K562 (cell line): ENCODE data around the gene TLE4. TPM values are rescaled to one million over a fixed set of nuclear protein-coding genes. Genes with fewer than 3 reads are reported as not detected.

ENCODE experiments used
- ATAC-seq: fragments of 200-7000 bp; cut with Tn5 transposase; 3 replicates; pipeline ENCODE4 v1.9.1; 2020; ENCODE audit warnings: moderate library complexity
- BruUV-seq: library from RNA; stranded (reverse); fragments of 400-500 nt; replicated peaks from 2 replicates; lab custom pipeline; 2021; lab: Mats Ljungman, UMichigan
- CTCF ChIA-PET: fragments of 300-600 bp; formaldehyde crosslinking; extraction: SDS; loops from one replicate; lab custom pipeline; 2021; ENCODE audit warnings: low intra/inter-chr PET ratio; lab: Yijun Ruan, JAX
- POLR2A ChIA-PET: fragments of 300-600, 350-650 bp; sonication (Branson Sonifier 250); formaldehyde crosslinking; extraction: SDS; loops from one replicate; lab custom pipeline; 2021; ENCODE audit warnings: antibody characterized with exemption, inconsistent platforms; lab: Yijun Ruan, JAX
- DNase-seq, 4 experiments: peaks; one replicate each; pipeline versions ENCODE4 v3.0.0 to v3.0.0-alpha.2; 2011 to 2018; ENCODE audit warnings: low spot score in 3 of 4, mixed read lengths in 3 of 4; ENCODE audit errors: extremely low read depth in 1 of 4
- FAIRE-seq: peaks from 2 replicates; lab custom pipeline; 2011; peaks lifted over from hg19 to GRCh38; lab: Jason Lieb, UNC
- H2AFZ ChIP-seq: 2 replicates; pipeline ENCODE4 v1.6.0; 2011; ENCODE audit warnings: low read depth, low read length, control low read depth, inconsistent platforms
- H3K27ac ChIP-seq: fragments of 200-600 bp; 3 replicates; pipeline ENCODE4 v1.8.0; 2011; ENCODE audit warnings: low read depth, mild to moderate bottlenecking, control low read depth, inconsistent platforms, low read length, moderate library complexity, mixed read lengths; ENCODE audit errors: extremely low read depth
- H3K27me3 ChIP-seq, 2 experiments: fragments of 300-600 bp in 1 of 2; 2 replicates in 1 of 2; 3 replicates in 1 of 2; pipeline versions ENCODE4 v1.6.0 to v1.8.0; 2011; ENCODE audit warnings: inconsistent platforms in 2 of 2, low read length in 2 of 2, mild to moderate bottlenecking in 1 of 2, mixed read lengths in 1 of 2, moderate library complexity in 1 of 2; ENCODE audit not compliant: control insufficient read depth in 2 of 2, insufficient read depth in 2 of 2
- H3K36me3 ChIP-seq: fragments of 300-600 bp; 3 replicates; pipeline ENCODE4 v1.8.0; 2011; ENCODE audit warnings: mild to moderate bottlenecking, low read length, inconsistent platforms; ENCODE audit not compliant: control insufficient read depth, insufficient read depth
- H3K4me1 ChIP-seq, 2 experiments: fragments of 200-600 bp in 1 of 2; replicated peaks in 1 of 2; 2 replicates in 1 of 2; 3 replicates in 1 of 2; pipeline versions ENCODE4 v1.5.1 to v1.8.0; 2011; ENCODE audit warnings: inconsistent platforms in 2 of 2, low read length in 2 of 2, mild to moderate bottlenecking in 1 of 2, mixed read lengths in 1 of 2, moderate library complexity in 1 of 2; ENCODE audit not compliant: control insufficient read depth in 2 of 2, insufficient read depth in 2 of 2
- H3K4me2 ChIP-seq: 2 replicates; pipeline ENCODE4 v1.6.1; 2011; ENCODE audit warnings: low read length, control low read depth, inconsistent platforms, mixed read lengths; ENCODE audit not compliant: insufficient read depth
- H3K4me3 ChIP-seq: fragments of 200-600 bp; sonication (generic), shearing (Covaris generic); 2 replicates; pipeline ENCODE4 v1.5.1; 2016; ENCODE audit warnings: control low read depth, inconsistent platforms
- H3K79me2 ChIP-seq: fragments of 200-600 bp; 3 replicates; pipeline ENCODE4 v1.8.0; 2011; ENCODE audit warnings: low read length, inconsistent platforms; ENCODE audit not compliant: control insufficient read depth, insufficient read depth
- H3K9ac ChIP-seq, 2 experiments: 2 replicates each; pipeline versions ENCODE4 v1.6.0 to v1.6.1; 2011; ENCODE audit warnings: low read depth in 2 of 2, low read length in 2 of 2, control low read depth in 1 of 2, inconsistent platforms in 1 of 2, mild to moderate bottlenecking in 1 of 2, mixed read lengths in 1 of 2; ENCODE audit not compliant: insufficient read depth in 1 of 2
- H3K9me1 ChIP-seq: one replicate; pipeline ENCODE4 v1.6.0; 2011; ENCODE audit warnings: inconsistent platforms, mild to moderate bottlenecking, low read length, moderate library complexity; ENCODE audit not compliant: control insufficient read depth, insufficient read depth
- H3K9me3 ChIP-seq: replicated peaks from 2 replicates; pipeline ENCODE4 v1.5.1; 2011; ENCODE audit warnings: low read depth, low read length, inconsistent platforms; ENCODE audit not compliant: control insufficient read depth, insufficient read depth
- H4K20me1 ChIP-seq: replicated peaks from 2 replicates; pipeline ENCODE4 v1.6.1; 2011; ENCODE audit warnings: low read length, inconsistent platforms, mixed read lengths; ENCODE audit not compliant: control insufficient read depth, insufficient read depth
- CHD2 ChIP-seq: IDR thresholded peaks from 2 replicates; pipeline ENCODE4 v1.6.1; 2011; ENCODE audit warnings: low read depth, low read length
- GATAD2B ChIP-seq: fragments of 450-650 bp; IDR thresholded peaks from 2 replicates; pipeline ENCODE4 v1.6.1; 2017; ENCODE audit warnings: mild to moderate bottlenecking, borderline replicate concordance
- HMG20A ChIP-seq: fragments of 450-650 bp; formaldehyde crosslinking; conservative IDR thresholded peaks from 2 replicates; pipeline ENCODE4 v1.4.0; 2020; ENCODE audit warnings: mild to moderate bottlenecking, mixed read lengths
- MED1 ChIP-seq: sonication (generic); formaldehyde crosslinking; IDR thresholded peaks from 2 replicates; pipeline ENCODE4 v1.8.1; 2023; ENCODE audit warnings: missing genetic modification reagents, borderline replicate concordance
- PHF21A ChIP-seq: fragments of 450-650 bp; IDR thresholded peaks from 2 replicates; pipeline ENCODE4 v1.6.1; 2017; ENCODE audit warnings: low read depth, borderline replicate concordance
- RUNX1 ChIP-seq: sonication (generic); IDR thresholded peaks from 2 replicates; pipeline ENCODE4 v1.6.1; 2016; ENCODE audit warnings: antibody characterized with exemption, low read depth
- SREBF1 ChIP-seq: fragments of 150-350 bp; IDR thresholded peaks from 2 replicates; pipeline ENCODE4 v1.6.1; 2014; ENCODE audit warnings: antibody characterized with exemption, low read depth, low read length, borderline replicate concordance
- SREBF2 ChIP-seq: sonication (generic); formaldehyde crosslinking; IDR thresholded peaks from 2 replicates; pipeline ENCODE4 v1.4.0; 2020; ENCODE audit warnings: mild to moderate bottlenecking, missing genetic modification reagents
- YY1 ChIP-seq, 3 experiments: IDR thresholded peaks; 2 replicates each; pipeline ENCODE4 v1.6.1; 2011; ENCODE audit warnings: low read length in 2 of 3, mild to moderate bottlenecking in 2 of 3, moderate library complexity in 2 of 3, borderline replicate concordance in 1 of 3, control low read depth in 1 of 3, low read depth in 1 of 3; ENCODE audit not compliant: insufficient read depth in 3 of 3, insufficient replicate concordance in 2 of 3, control insufficient read depth in 1 of 3, insufficient read length in 1 of 3; ENCODE audit errors: extremely low read depth in 1 of 3
- ZNF146 ChIP-seq: IDR thresholded peaks from one replicate; pipeline ENCODE4 v1.6.1; 2018; ENCODE audit warnings: missing compliant biosample characterization; ENCODE audit not compliant: unreplicated experiment
- ZNF695 ChIP-seq: fragments of 450-650 bp; formaldehyde crosslinking; IDR thresholded peaks from 2 replicates; pipeline ENCODE4 v1.4.0; 2020; ENCODE audit warnings: mild to moderate bottlenecking, moderate library complexity
- ZNF75A ChIP-seq: fragments of 450-650 bp; formaldehyde crosslinking; IDR thresholded peaks from 2 replicates; pipeline ENCODE4 v1.4.0; 2020; ENCODE audit warnings: mild to moderate bottlenecking
- WGBS: fragments of 100-300 bp; shearing (Covaris generic); methylation state at CpG from one replicate; pipeline ENCODE4 v1.1.6; 2016; ENCODE audit warnings: low coverage, mixed read lengths; ENCODE audit not compliant: insufficient coverage; ENCODE audit errors: missing lambda C conversion rate; 5-methylcytosine and 5-hydroxymethylcytosine counted together
- in situ Hi-C: fragments of 300-500 bp; cut with MboI; formaldehyde crosslinking; loops from 4 replicates; pipeline ENCODE4 v1.15.0; 2018; ENCODE audit warnings: inconsistent platforms, mixed read lengths
- intact Hi-C: fragments of 100-400 bp; cut with micrococcal nuclease; formaldehyde crosslinking; loops from 2 replicates; pipeline ENCODE4 v1.14.2; 2022
- polyA plus RNA-seq, 8 experiments: library from polyadenylated mRNA; depleted of rRNA in 4 of 8; stranded (reverse) in 5 of 8; unstranded in 3 of 8; fragments of >200 nt; fragmentation: Nextera tagmentation in 2 of 8; fragmentation: Illumina TruSeq in 1 of 8; extraction: Ambion mirVana in 2 of 8; extraction: Trizol in 1 of 8; gene quantifications; 2 replicates each; pipeline versions ENCODE4 v1.2.1 to v1.2.3, GENCODE V29; 2011 to 2014; ENCODE audit warnings: inconsistent platforms in 1 of 8, missing spikeins in 1 of 8
- total RNA-seq, 7 experiments: library from RNA; depleted of rRNA in 6 of 7; stranded (reverse); fragments of >200 nt in 6 of 7; fragmentation: Illumina TruSeq in 2 of 7; extraction: Trizol in 2 of 7; gene quantifications; 2 replicates each; pipeline versions ENCODE4 v1.2.1 to v1.2.3, GENCODE V29; 2011 to 2021; ENCODE audit warnings: low replicate concordance in 1 of 7
- TF ChIP-seq, protein P1 (sequence below): fragments of 450-650 bp; IDR thresholded peaks from 2 replicates; pipeline ENCODE4 v1.6.1; 2016; ENCODE audit warnings: mild to moderate bottlenecking
- TF ChIP-seq, protein P2 (sequence below): fragments of 450-650 bp; formaldehyde crosslinking; conservative IDR thresholded peaks from 2 replicates; pipeline ENCODE4 v1.4.0; 2022; ENCODE audit warnings: mild to moderate bottlenecking, missing genetic modification characterization
- TF ChIP-seq, protein P3 (sequence below): IDR thresholded peaks from 3 replicates; pipeline ENCODE4 v1.6.1; 2011; ENCODE audit warnings: borderline replicate concordance, mild to moderate bottlenecking, moderate library complexity; ENCODE audit not compliant: insufficient read length; ENCODE audit errors: extremely low read depth

TLE4 gene
- total and polyA plus RNA-seq, 9 of the 15 experiments (the other 6 are each of a cell fraction or from before 2014, with no cell fraction given) = 1.1 to 8.8 (median 5.7) TPM

DNA sequence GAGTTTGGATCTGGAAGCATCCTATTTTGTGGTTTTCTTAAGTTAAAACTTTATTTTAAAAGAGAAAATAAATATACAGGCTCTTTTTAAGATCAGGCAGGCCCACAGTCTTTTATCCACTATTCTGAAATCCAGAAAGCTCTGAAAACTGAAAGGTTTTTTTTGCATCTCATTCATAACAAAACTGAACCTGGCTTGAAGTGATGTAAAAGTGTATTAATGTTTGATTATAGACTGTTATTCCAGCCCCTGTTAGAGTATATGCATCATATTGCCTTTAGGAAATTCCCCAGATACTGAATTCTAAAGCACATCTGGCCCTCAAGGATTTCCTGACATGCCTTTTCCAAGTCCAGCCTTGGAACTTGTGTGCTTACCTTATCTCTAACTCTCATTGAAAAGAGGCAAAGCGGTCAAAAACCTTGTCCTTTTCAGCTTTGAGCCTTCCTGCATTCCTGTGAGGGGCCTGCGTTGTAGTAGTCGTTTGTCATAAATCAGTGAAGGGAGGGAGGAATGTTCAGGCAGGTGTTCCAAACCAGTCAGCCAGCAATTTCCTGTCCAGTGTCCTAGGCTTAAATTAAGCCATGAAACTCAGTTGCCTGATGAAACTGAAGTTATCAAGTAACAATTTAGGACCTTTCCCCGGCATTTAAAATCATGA is 110.4 kb downstream of the TLE4 start:
- 4% methylated on average over 2 of the region's 4 CpGs for WGBS
- Histone ChIP-seq H3K9ac (no peak overlapping the region), H3K27me3 (no peaks in the 10 kb centered on the region), H2AFZ (no peak overlapping the region), H3K4me2 (no peak overlapping the region), H3K9me1 (no peaks in the 10 kb centered on the region), H3K9me3 (no peaks in the 10 kb centered on the region), H3K4me3 (no peak overlapping the region), H3K4me1 (no peaks in the 10 kb centered on the region), H4K20me1 (no peaks in the 10 kb centered on the region), H3K79me2 (no peaks in the 10 kb centered on the region), H3K27ac (no peak overlapping the region), H3K36me3 (no peaks in the 10 kb centered on the region)
- ATAC-seq = no peak
- POLR2A ChIA-PET = no interaction called here
- in situ Hi-C loops (no loop called here), intact Hi-C loops (no loop called here)
- CTCF ChIA-PET = no interaction called here
- no peak for DNase-seq
- FAIRE-seq = no peak
- BruUV-seq = no TSS peak
- TF ChIP-seq RUNX1 (no peak), MED1 (CRISPR knock-in tag) (no peak), ZNF146 (no peak), SREBF1 (no peak), YY1 (IDR thresholded peaks at IDR 0.05; ENCODE audit: borderline replicate concordance in 1 of 3, control insufficient read depth in 1 of 3, extremely low read depth in 1 of 3, insufficient read depth in 3 of 3, insufficient read length in 1 of 3, insufficient replicate concordance in 2 of 3, low read depth in 1 of 3, low read length in 2 of 3) (no peak), SREBF2 (CRISPR knock-in tag) (no peak), CHD2 (no peak), ZNF75A (CRISPR knock-in tag) (no peak), ZNF695 (CRISPR knock-in tag) (no peak), HMG20A (CRISPR knock-in tag) (no peak), PHF21A (no peak), GATAD2B (no peak)
- TF ChIP-seq, protein P1, sequence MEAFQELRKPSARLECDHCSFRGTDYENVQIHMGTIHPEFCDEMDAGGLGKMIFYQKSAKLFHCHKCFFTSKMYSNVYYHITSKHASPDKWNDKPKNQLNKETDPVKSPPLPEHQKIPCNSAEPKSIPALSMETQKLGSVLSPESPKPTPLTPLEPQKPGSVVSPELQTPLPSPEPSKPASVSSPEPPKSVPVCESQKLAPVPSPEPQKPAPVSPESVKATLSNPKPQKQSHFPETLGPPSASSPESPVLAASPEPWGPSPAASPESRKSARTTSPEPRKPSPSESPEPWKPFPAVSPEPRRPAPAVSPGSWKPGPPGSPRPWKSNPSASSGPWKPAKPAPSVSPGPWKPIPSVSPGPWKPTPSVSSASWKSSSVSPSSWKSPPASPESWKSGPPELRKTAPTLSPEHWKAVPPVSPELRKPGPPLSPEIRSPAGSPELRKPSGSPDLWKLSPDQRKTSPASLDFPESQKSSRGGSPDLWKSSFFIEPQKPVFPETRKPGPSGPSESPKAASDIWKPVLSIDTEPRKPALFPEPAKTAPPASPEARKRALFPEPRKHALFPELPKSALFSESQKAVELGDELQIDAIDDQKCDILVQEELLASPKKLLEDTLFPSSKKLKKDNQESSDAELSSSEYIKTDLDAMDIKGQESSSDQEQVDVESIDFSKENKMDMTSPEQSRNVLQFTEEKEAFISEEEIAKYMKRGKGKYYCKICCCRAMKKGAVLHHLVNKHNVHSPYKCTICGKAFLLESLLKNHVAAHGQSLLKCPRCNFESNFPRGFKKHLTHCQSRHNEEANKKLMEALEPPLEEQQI = no peak
- TF ChIP-seq, protein P2, sequence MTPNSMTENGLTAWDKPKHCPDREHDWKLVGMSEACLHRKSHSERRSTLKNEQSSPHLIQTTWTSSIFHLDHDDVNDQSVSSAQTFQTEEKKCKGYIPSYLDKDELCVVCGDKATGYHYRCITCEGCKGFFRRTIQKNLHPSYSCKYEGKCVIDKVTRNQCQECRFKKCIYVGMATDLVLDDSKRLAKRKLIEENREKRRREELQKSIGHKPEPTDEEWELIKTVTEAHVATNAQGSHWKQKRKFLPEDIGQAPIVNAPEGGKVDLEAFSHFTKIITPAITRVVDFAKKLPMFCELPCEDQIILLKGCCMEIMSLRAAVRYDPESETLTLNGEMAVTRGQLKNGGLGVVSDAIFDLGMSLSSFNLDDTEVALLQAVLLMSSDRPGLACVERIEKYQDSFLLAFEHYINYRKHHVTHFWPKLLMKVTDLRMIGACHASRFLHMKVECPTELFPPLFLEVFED (CRISPR knock-in tag) = no peak
- TF ChIP-seq, protein P3, sequence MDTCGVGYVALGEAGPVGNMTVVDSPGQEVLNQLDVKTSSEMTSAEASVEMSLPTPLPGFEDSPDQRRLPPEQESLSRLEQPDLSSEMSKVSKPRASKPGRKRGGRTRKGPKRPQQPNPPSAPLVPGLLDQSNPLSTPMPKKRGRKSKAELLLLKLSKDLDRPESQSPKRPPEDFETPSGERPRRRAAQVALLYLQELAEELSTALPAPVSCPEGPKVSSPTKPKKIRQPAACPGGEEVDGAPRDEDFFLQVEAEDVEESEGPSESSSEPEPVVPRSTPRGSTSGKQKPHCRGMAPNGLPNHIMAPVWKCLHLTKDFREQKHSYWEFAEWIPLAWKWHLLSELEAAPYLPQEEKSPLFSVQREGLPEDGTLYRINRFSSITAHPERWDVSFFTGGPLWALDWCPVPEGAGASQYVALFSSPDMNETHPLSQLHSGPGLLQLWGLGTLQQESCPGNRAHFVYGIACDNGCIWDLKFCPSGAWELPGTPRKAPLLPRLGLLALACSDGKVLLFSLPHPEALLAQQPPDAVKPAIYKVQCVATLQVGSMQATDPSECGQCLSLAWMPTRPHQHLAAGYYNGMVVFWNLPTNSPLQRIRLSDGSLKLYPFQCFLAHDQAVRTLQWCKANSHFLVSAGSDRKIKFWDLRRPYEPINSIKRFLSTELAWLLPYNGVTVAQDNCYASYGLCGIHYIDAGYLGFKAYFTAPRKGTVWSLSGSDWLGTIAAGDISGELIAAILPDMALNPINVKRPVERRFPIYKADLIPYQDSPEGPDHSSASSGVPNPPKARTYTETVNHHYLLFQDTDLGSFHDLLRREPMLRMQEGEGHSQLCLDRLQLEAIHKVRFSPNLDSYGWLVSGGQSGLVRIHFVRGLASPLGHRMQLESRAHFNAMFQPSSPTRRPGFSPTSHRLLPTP = no peak
